Liver (tissue), 9 donors: ENCODE data around the gene RREB1. TPM values are rescaled to one million over a fixed set of nuclear protein-coding genes. Genes with fewer than 3 reads are reported as not detected.

Experiments
- DNase-seq: peaks from one replicate; pipeline ENCODE4 v3.0.0-alpha.2; 2017; ENCODE audit warnings: low spot score
- H3K27ac ChIP-seq, 2 donors: one replicate each; pipeline ENCODE4 v1.7.0; 2013; ENCODE audit warnings: inconsistent platforms in 2 of 2, low read length in 2 of 2, control low read depth in 1 of 2, low read depth in 1 of 2, mild to moderate bottlenecking in 1 of 2
- H3K27me3 ChIP-seq, 4 donors: one replicate each; pipeline versions ENCODE4 v1.6.1 to v1.7.0; 2013; ENCODE audit warnings: low read length in 3 of 4, inconsistent platforms in 1 of 4, mild to moderate bottlenecking in 1 of 4, moderate library complexity in 1 of 4; ENCODE audit not compliant: control insufficient read depth in 4 of 4, insufficient read depth in 4 of 4
- H3K36me3 ChIP-seq, 4 donors: one replicate each; pipeline versions ENCODE4 v1.6.1 to v1.7.0; 2013; ENCODE audit warnings: low read length in 3 of 4, mild to moderate bottlenecking in 3 of 4, low read depth in 1 of 4, moderate library complexity in 1 of 4; ENCODE audit not compliant: control insufficient read depth in 4 of 4, insufficient read depth in 3 of 4
- H3K4me1 ChIP-seq, 4 donors: one replicate each; pipeline versions ENCODE4 v1.6.1 to v1.7.0; 2013; ENCODE audit warnings: low read length in 3 of 4, mild to moderate bottlenecking in 3 of 4, moderate library complexity in 1 of 4; ENCODE audit not compliant: control insufficient read depth in 4 of 4, insufficient read depth in 4 of 4
- H3K4me3 ChIP-seq, 3 donors: one replicate each; pipeline versions ENCODE4 v1.6.1 to v1.7.0; 2013; ENCODE audit warnings: low read length in 3 of 3, control low read depth in 1 of 3, low read depth in 1 of 3, mild to moderate bottlenecking in 1 of 3
- H3K9ac ChIP-seq, 2 donors: one replicate each; pipeline ENCODE4 v1.7.0; 2013; ENCODE audit warnings: low read length in 2 of 2, mild to moderate bottlenecking in 2 of 2, moderate library complexity in 2 of 2, control low read depth in 1 of 2, low read depth in 1 of 2
- H3K9me3 ChIP-seq, 4 donors: one replicate each; pipeline versions ENCODE4 v1.6.1 to v1.7.0; 2013; ENCODE audit warnings: low read length in 3 of 4; ENCODE audit not compliant: control insufficient read depth in 4 of 4
- ATF3 ChIP-seq: IDR thresholded peaks from 2 replicates; pipeline ENCODE4 v1.6.1; 2016; ENCODE audit warnings: antibody characterized with exemption
- EGR1 ChIP-seq, 2 donors: IDR thresholded peaks; 2 replicates each; pipeline ENCODE4 v1.6.1; 2016 to 2018; ENCODE audit warnings: antibody characterized with exemption in 2 of 2, low read depth in 2 of 2
- FOXA1 ChIP-seq: IDR thresholded peaks from 2 replicates; pipeline ENCODE4 v1.6.1; 2016; ENCODE audit warnings: antibody characterized with exemption
- FOXA2 ChIP-seq: IDR thresholded peaks from 2 replicates; pipeline ENCODE4 v1.6.1; 2016; ENCODE audit warnings: antibody characterized with exemption
- HNF4A ChIP-seq, 2 donors: conservative IDR thresholded peaks; 2 replicates each; pipeline ENCODE4 v1.6.1; 2016; ENCODE audit warnings: antibody characterized with exemption in 2 of 2, mild to moderate bottlenecking in 2 of 2
- HNF4G ChIP-seq: IDR thresholded peaks from 2 replicates; pipeline ENCODE4 v1.6.1; 2016; ENCODE audit warnings: antibody characterized with exemption
- JUND ChIP-seq, 2 donors: IDR thresholded peaks; 2 replicates each; pipeline ENCODE4 v1.6.1; 2016; ENCODE audit warnings: antibody characterized with exemption in 2 of 2
- NR2F2 ChIP-seq: IDR thresholded peaks from 2 replicates; pipeline ENCODE4 v1.6.1; 2016; ENCODE audit warnings: antibody characterized with exemption
- RAD21 ChIP-seq, 2 donors: IDR thresholded peaks; 2 replicates each; pipeline ENCODE4 v1.6.1; 2016; ENCODE audit warnings: antibody characterized with exemption in 2 of 2, mild to moderate bottlenecking in 2 of 2
- REST ChIP-seq: IDR thresholded peaks from 2 replicates; pipeline ENCODE4 v1.6.1; 2016; ENCODE audit warnings: antibody characterized with exemption, mild to moderate bottlenecking
- RXRA ChIP-seq, 2 donors: IDR thresholded peaks; 2 replicates each; pipeline ENCODE4 v1.6.1; 2017 to 2018; ENCODE audit warnings: antibody characterized with exemption in 2 of 2, mild to moderate bottlenecking in 1 of 2
- SP1 ChIP-seq: IDR thresholded peaks from 2 replicates; pipeline ENCODE4 v1.6.1; 2018; ENCODE audit warnings: antibody characterized with exemption, mild to moderate bottlenecking
- TAF1 ChIP-seq: conservative IDR thresholded peaks from 2 replicates; pipeline ENCODE4 v1.6.1; 2016; ENCODE audit warnings: antibody characterized with exemption, mild to moderate bottlenecking
- WGBS: extraction: QIAGEN DNeasy Blood & Tissue Kit; methylation state at CpG from one replicate; pipeline ENCODE4 v1.1.7; 2013; 5-methylcytosine and 5-hydroxymethylcytosine counted together
- polyA plus RNA-seq, 2 donors: library from polyadenylated mRNA; stranded (reverse) in 1 of 2; unstranded in 1 of 2; fragments of 200-250 nt in 1 of 2; fragments of >200 nt in 1 of 2; fragmentation: Nextera tagmentation in 1 of 2; extraction: Ambion mirVana in 1 of 2; gene quantifications; one replicate each; pipeline versions ENCODE4 v1.2.1 to v1.2.3, GENCODE V29; 2013 to 2015
- total RNA-seq, 2 donors: library from RNA; depleted of rRNA; stranded (reverse); fragments of >200 nt; gene quantifications; one replicate each; pipeline ENCODE4 v1.2.3, GENCODE V29; 2014
- TF ChIP-seq, protein P1 (sequence below): IDR thresholded peaks from 2 replicates; pipeline ENCODE4 v1.6.1; 2016; ENCODE audit warnings: antibody characterized with exemption
- donor health status: healthy.
- donor health status: healthy.
- donor health status: healthy.
- donor health status: healthy.
- donor health status: healthy.

The RREB1 gene
- total and polyA plus RNA-seq, 4 donors: 10.1 to 28.9 (median 17.3) TPM

GRCh38 chr6:7131390-7131789, 23.6 kb downstream of the RREB1 start:
- TF ChIP-seq HNF4G: no peak
- TF ChIP-seq EGR1 (IDR thresholded peaks at IDR 0.05; ENCODE audit: low read depth in 2 of 2): no peak
- no peak for TF ChIP-seq FOXA2
- TF ChIP-seq RAD21 (IDR thresholded peaks at IDR 0.05): no peak
- no peaks in the 10 kb centered on the region for H3K27me3 ChIP-seq
- no peak overlapping the region for H3K4me3 ChIP-seq
- peak overlapping the region; percentile 50 to 68 for H3K27ac ChIP-seq
- H3K9ac ChIP-seq: peak overlapping the region in 1 of 2 donors; percentile 14
- 85% methylated on average over 3 of the region's 3 CpGs for WGBS
- no peak for DNase-seq
- H3K4me1 ChIP-seq: peaks cover 5 to 61% (median 24%) of the 10 kb centered on the region in 4 donors
- no peaks in the 10 kb centered on the region for H3K36me3 ChIP-seq
- no peaks in the 10 kb centered on the region for H3K9me3 ChIP-seq

- H3K27ac ChIP-seq: peak overlapping the region; percentile 50 to 52
- H3K27me3 ChIP-seq: no peaks in the 10 kb centered on the region
- 94% methylated on average over 8 of the region's 8 CpGs for WGBS
- TF ChIP-seq FOXA2 (no peak), TAF1 (no peak), REST (no peak), HNF4A (conservative IDR thresholded peaks at IDR 0.05) (no peak), NR2F2 (no peak), RAD21 (IDR thresholded peaks at IDR 0.05) (no peak), FOXA1 (no peak), ATF3 (no peak), RXRA (IDR thresholded peaks at IDR 0.05) (no peak), HNF4G (no peak), SP1 (no peak), JUND (IDR thresholded peaks at IDR 0.05) (no peak)
- TF ChIP-seq, protein P1, sequence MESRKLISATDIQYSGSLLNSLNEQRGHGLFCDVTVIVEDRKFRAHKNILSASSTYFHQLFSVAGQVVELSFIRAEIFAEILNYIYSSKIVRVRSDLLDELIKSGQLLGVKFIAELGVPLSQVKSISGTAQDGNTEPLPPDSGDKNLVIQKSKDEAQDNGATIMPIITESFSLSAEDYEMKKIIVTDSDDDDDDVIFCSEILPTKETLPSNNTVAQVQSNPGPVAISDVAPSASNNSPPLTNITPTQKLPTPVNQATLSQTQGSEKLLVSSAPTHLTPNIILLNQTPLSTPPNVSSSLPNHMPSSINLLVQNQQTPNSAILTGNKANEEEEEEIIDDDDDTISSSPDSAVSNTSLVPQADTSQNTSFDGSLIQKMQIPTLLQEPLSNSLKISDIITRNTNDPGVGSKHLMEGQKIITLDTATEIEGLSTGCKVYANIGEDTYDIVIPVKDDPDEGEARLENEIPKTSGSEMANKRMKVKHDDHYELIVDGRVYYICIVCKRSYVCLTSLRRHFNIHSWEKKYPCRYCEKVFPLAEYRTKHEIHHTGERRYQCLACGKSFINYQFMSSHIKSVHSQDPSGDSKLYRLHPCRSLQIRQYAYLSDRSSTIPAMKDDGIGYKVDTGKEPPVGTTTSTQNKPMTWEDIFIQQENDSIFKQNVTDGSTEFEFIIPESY: no peak
- H3K9ac ChIP-seq: no peak overlapping the region
- peaks cover 11 to 62% (median 27%) of the 10 kb centered on the region in 4 donors for H3K4me1 ChIP-seq
- H3K4me3 ChIP-seq: no peak overlapping the region
- DNase-seq: no peak
- H3K9me3 ChIP-seq: no peaks in the 10 kb centered on the region
- H3K36me3 ChIP-seq: no peaks in the 10 kb centered on the region
These were observed 24.8 kb downstream of the RREB1 start for GRCh38 chr6:7132398-7133035.
